Measurements from ENCODE around the gene PRKD2.
"Not testable (repeated sequence)": the region's sequence is repeated elsewhere in the genome, so short reads cannot be mapped to it uniquely, and the experiment has no call there.

PRKD2 gene

DNA sequence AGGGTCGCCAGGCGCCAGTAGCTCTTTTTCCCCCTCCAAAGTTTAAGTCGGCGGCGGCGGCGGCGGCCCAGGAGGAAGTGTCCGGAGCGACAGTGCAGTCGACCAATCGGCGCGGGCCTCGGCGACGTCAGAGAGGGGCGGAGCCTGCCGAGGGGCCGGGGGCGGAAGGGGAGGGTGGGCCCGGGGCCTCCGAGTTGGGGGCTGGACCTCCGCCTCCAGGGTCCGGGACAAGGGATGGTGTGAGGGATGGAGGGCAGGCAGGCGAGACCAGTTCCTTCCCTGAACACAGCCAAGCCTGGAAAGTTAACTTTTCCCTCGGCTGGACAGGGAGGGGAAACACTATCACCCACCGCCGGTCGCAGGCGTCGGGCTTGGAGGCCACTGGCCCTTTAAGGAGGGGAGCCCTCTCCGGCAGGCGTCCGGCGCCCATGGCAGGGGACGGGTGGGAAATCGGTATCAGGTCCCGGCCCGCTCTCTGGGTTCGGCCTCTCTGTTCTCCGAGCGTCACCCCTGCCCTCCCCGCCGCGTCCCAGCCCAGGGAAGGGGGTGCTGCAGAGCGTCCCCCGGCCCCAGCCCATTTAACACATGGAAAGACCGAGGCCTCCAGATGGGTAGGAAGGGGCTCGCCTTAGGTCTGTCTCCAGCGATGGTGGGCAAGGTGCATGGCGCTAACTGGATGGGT, at the start of gene PRKD2:
TSS of gene PRKD2 (minus strand) at position 81 of the 682 bp plus-strand sequence. CDS start 744 bp downstream, outside the sequence.
- DNase-seq, result no peak

- DNase-seq, result no peak
These were observed 47.9 kb upstream of the PRKD2 start for GRCh38 chr19:46764817-46765291.

- no peak for DNase-seq
These were observed 45.5 kb upstream of the PRKD2 start for GRCh38 chr19:46762245-46762890.

DNA sequence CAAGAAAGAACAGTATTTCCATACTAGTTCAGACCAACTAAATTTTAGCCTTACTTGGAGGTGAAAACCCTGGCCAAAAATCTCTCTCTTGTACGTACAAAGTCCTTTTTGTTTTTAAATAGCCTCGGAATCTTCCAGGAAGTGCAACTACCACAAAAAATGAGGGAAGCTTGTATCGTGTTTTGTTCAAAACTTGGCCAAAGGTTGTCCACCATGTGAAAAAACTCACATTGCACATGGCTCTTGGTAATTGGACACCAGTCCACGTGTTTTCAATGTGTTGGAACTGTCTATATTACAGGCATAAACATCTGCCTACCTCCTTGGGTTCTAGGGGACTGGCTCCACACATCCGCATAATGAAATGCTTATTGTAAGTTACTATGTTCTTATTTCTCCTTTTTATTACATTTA, 44.5 kb upstream of the PRKD2 start:
- no peak for DNase-seq

- DNase-seq, result not testable (repeated sequence)
These were observed 44.0 kb upstream of the PRKD2 start for GRCh38 chr19:46760897-46761296.

- DNase-seq, result no peak
These were observed 43.4 kb upstream of the PRKD2 start for GRCh38 chr19:46760363-46760762.

GRCh38 chr19:46759817-46760333, 43.0 kb upstream of the PRKD2 start:
- DNase-seq, result no peak

GRCh38 chr19:46759206-46759605, 42.3 kb upstream of the PRKD2 start:
- no peak for DNase-seq

GRCh38 chr19:46756544-46756888, 39.6 kb upstream of the PRKD2 start:
- DNase-seq, result no peak

GRCh38 chr19:46755853-46756543, 39.1 kb upstream of the PRKD2 start:
- no peak for DNase-seq

DNA sequence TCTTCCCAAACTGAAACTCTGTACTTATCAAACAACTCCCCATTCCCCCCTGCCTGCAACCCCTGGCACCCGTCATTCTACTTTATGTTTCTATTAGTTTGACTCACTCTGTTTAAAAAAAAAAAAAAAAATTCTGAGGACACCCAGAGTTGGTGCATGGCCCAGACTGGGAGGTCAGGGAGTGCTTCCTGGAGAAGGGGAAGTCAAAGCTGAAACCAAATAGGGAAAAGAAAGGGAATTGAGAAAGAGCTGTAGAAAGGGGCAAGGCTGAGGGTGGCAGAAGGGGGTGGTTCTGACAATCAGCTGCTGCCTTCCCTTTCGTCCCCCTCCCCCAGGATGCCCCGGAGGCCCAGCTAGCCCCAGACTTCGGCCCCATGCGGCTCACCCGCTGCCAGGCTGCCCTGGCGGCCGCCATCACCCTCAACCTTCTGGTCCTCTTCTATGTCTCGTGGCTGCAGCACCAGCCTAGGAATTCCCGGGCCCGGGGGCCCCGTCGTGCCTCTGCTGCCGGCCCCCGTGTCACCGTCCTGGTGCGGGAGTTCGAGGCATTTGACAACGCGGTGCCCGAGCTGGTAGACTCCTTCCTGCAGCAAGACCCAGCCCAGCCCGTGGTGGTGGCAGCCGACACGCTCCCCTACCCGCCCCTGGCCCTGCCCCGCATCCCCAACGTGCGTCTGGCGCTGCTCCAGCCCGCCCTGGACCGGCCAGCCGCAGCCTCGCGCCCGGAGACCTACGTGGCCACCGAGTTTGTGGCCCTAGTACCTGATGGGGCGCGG, 38.4 kb upstream of the PRKD2 start:
- DNase-seq, result no peak

DNA sequence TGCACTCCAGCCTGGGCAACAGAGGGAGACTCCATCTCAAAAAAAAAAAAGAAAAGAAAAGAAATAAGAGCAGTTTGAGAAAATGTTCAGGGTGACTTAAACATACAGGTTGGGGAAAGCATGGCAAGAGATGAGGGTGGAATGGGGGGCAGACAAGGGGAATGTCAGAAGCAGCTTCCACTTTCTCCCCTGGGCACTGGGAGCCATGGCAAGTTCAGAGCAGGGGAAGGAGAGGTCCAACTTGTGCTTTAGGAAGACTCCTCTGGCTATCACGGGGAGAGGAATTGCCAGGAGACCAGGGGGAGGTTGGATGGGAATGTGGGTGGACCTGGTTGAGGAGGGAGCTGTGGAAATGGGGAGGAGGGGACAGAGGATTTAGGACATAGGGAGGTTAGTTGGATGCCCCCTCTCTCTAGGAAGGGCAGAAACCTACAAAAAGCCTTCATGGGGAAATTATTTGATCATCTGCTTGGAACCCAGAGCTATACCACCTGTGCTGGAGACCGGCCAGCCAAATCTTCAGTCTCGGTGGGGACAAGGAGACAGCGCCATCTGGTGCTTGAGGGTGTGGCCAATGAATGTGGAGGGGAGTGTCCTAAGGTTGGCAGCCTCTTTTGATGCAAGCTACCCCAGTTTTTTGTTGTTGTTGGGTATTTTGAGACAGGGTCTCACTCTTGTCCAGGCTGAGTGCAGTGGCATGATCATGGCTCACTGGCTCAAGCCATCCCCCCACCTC, 36.7 kb upstream of the PRKD2 start:
- no peak for DNase-seq

GRCh38 chr19:46748325-46749109, 31.6 kb upstream of the PRKD2 start:
- DNase-seq, result no peak

GRCh38 chr19:46746281-46747057, 29.6 kb upstream of the PRKD2 start, which contains the start of gene STRN4:
Gene STRN4 (minus strand): TSS chr19:46746450. CDS start chr19:46746430, 20 bp downstream.
- no peak for DNase-seq

DNA sequence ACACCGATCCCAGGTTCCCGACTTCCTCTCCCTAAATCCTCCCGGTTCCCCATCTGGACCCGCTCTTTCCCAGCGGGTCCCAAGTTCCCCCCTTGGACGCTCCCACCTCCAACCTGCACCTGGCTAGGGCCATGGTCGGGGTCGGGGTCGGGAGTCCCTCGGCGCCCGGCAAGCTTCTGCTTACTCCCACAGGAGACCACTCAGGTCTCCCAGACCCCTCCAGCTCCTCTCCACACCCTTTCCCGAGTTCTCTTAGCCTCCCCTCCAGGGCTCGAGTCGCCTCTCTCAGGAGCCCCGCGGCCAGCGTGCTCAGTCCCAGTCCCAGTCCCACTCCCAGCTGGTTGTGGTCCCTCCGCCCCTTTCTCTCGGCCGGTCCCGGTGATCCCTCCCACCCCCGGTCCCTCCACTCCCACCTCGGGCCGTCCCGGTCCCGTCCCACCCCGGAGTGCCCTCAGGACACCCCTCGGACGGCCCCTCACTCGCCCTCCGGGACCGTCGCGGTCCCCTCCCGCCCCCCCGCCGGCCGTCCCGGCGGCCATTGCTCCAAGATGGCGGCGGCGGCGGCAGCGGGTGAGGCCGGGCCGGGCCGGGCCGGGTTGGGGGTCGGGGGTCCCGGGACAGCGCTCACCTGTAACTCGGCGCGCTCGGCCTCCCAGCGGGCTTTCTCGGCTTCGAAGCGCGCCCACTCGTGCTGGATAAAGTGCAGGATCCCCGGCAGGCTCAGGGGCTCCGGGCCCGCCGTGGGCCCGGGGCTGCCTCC, 28.8 kb upstream of the PRKD2 start, which contains the start of gene FKRP:
TSS of gene FKRP (plus strand) at position 537 of the 760 bp plus-strand sequence. CDS start 9,394 bp downstream, outside the sequence.
- no peak for DNase-seq

DNA sequence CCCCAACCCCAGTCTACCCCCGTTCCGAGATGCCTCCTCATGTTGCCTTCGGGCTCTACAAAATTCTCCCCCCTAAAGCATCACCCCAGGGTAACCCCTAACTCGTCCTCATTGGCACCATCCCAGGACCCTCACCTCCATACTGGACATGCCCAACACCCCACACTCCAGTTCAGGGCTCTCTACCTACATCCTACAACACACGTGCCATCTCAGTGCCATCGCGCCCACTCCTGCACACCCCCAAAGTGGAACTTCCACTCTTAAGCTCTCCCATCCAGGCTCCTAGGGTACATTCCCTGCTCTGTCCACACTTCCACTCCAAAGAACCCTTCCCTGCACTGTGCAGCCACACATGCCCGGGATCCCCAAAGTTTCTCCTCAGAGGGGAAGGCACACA, 28.1 kb upstream of the PRKD2 start:
- DNase-seq, result no peak

DNA sequence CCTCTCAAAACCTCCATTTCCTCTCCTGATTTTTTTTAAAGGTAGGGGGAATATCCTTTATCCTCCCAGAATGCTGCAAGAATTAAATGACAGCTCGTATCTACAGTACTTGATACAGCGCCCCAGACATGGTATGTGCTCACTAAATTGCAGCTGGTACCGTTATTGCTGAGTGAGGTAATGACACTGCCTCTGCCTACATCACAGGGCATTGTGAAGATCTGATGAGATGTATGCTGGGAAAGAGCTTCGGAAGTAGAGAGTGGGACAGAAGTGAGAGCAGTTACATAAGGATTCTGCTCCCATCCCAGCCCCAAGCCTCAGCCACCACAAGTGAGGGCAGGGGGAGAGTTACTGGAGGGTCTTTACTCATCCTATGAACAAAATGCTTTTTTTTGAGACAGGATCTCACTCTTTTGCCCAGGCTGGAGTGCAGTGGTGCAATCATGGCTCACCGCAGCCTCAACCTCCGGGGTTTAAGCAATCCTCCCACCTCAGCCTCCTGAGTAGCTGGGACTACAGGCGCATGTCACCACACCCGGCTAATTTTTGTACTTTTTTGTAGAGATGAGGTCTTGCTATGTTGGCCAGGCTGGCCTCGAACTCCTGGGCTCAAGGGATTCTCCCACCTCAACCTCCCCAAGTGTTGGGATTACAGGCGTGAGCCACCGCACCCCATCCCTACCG, 27.2 kb upstream of the PRKD2 start:
- no peak for DNase-seq

GRCh38 chr19:46742926-46743480, 26.1 kb upstream of the PRKD2 start:
- DNase-seq, result no peak

- no peak for DNase-seq
These were observed 24.5 kb upstream of the PRKD2 start for GRCh38 chr19:46741447-46741846.

Measured in NCI-H1436 treated with DMSO at 0.1 percent for 48 hours (cell line).